Measurements from ENCODE around the gene RUNX3.

Gene RUNX3

GRCh38 chr1:24959623-24959975 is 29.5 kb upstream of the RUNX3 start:
- H3K4me3 ChIP-seq (ENCODE audit: low read length), result no peak overlapping the region
- no peaks in the 10 kb centered on the region for H3K36me3 ChIP-seq (ENCODE audit: control insufficient read depth, insufficient read depth, low read length)
- no peaks in the 10 kb centered on the region for H3K27me3 ChIP-seq (ENCODE audit: control insufficient read depth, insufficient read depth, low read length)
- H3K9ac ChIP-seq (ENCODE audit: low read length), result no peak overlapping the region
- no peak overlapping the region for H3K27ac ChIP-seq (ENCODE audit: low read depth, low read length)
- no peaks in the 10 kb centered on the region for H3K4me1 ChIP-seq (ENCODE audit: control insufficient read depth, insufficient read depth, low read length)

- H3K4me3 ChIP-seq (ENCODE audit: low read length), result no peak overlapping the region
- no peak overlapping the region for H3K27ac ChIP-seq (ENCODE audit: low read depth, low read length)
- H3K27me3 ChIP-seq (ENCODE audit: control insufficient read depth, insufficient read depth, low read length), result no peaks in the 10 kb centered on the region
- no peaks in the 10 kb centered on the region for H3K36me3 ChIP-seq (ENCODE audit: control insufficient read depth, insufficient read depth, low read length)
- no peaks in the 10 kb centered on the region for H3K4me1 ChIP-seq (ENCODE audit: control insufficient read depth, insufficient read depth, low read length)
- H3K9ac ChIP-seq (ENCODE audit: low read length), result no peak overlapping the region
Measured at GRCh38 chr1:24958766-24959622, 28.9 kb upstream of the RUNX3 start.

GRCh38 chr1:24957808-24958752 is 28.0 kb upstream of the RUNX3 start:
- Histone ChIP-seq H3K4me3 (ENCODE audit: low read length) (no peak overlapping the region), H3K9ac (ENCODE audit: low read length) (no peak overlapping the region), H3K4me1 (ENCODE audit: control insufficient read depth, insufficient read depth, low read length) (no peaks in the 10 kb centered on the region)

GRCh38 chr1:24957016-24957807 is 27.1 kb upstream of the RUNX3 start:
- no peak overlapping the region for H3K27ac ChIP-seq (ENCODE audit: low read depth, low read length)
- no peaks in the 10 kb centered on the region for H3K4me1 ChIP-seq (ENCODE audit: control insufficient read depth, insufficient read depth, low read length)
- H3K4me3 ChIP-seq (ENCODE audit: low read length), result no peak overlapping the region

More at GRCh38 chr1:24957808-24958752, 28.0 kb upstream of the RUNX3 start:
- Histone ChIP-seq H3K27me3 (ENCODE audit: control insufficient read depth, insufficient read depth, low read length) (no peaks in the 10 kb centered on the region), H3K36me3 (ENCODE audit: control insufficient read depth, insufficient read depth, low read length) (no peaks in the 10 kb centered on the region), H3K27ac (ENCODE audit: low read depth, low read length) (no peak overlapping the region)

GRCh38 chr1:24955779-24956365 is 25.8 kb upstream of the RUNX3 start:
- no peaks in the 10 kb centered on the region for H3K36me3 ChIP-seq (ENCODE audit: control insufficient read depth, insufficient read depth, low read length)
- H3K4me1 ChIP-seq (ENCODE audit: control insufficient read depth, insufficient read depth, low read length), result no peaks in the 10 kb centered on the region
- H3K27ac ChIP-seq (ENCODE audit: low read depth, low read length), result no peak overlapping the region
- H3K9ac ChIP-seq (ENCODE audit: low read length), result no peak overlapping the region
- no peak overlapping the region for H3K4me3 ChIP-seq (ENCODE audit: low read length)
- H3K27me3 ChIP-seq (ENCODE audit: control insufficient read depth, insufficient read depth, low read length), result no peaks in the 10 kb centered on the region

More at GRCh38 chr1:24957016-24957807, 27.1 kb upstream of the RUNX3 start:
- Histone ChIP-seq H3K36me3 (ENCODE audit: control insufficient read depth, insufficient read depth, low read length) (no peaks in the 10 kb centered on the region), H3K27me3 (ENCODE audit: control insufficient read depth, insufficient read depth, low read length) (no peaks in the 10 kb centered on the region), H3K9ac (ENCODE audit: low read length) (no peak overlapping the region)

GRCh38 chr1:24955161-24955560 is 25.1 kb upstream of the RUNX3 start:
- Histone ChIP-seq H3K36me3 (ENCODE audit: control insufficient read depth, insufficient read depth, low read length) (no peaks in the 10 kb centered on the region), H3K4me1 (ENCODE audit: control insufficient read depth, insufficient read depth, low read length) (no peaks in the 10 kb centered on the region), H3K9ac (ENCODE audit: low read length) (no peak overlapping the region), H3K4me3 (ENCODE audit: low read length) (no peak overlapping the region), H3K27ac (ENCODE audit: low read depth, low read length) (no peak overlapping the region), H3K27me3 (ENCODE audit: control insufficient read depth, insufficient read depth, low read length) (no peaks in the 10 kb centered on the region)

- Histone ChIP-seq H3K4me3 (ENCODE audit: low read length) (no peak overlapping the region), H3K27ac (ENCODE audit: low read depth, low read length) (no peak overlapping the region), H3K4me1 (ENCODE audit: control insufficient read depth, insufficient read depth, low read length) (no peaks in the 10 kb centered on the region), H3K36me3 (ENCODE audit: control insufficient read depth, insufficient read depth, low read length) (no peaks in the 10 kb centered on the region), H3K27me3 (ENCODE audit: control insufficient read depth, insufficient read depth, low read length) (no peaks in the 10 kb centered on the region), H3K9ac (ENCODE audit: low read length) (no peak overlapping the region)
Measured at GRCh38 chr1:24954631-24955030, 24.6 kb upstream of the RUNX3 start.

GRCh38 chr1:24954022-24954421 is 23.9 kb upstream of the RUNX3 start:
- no peaks in the 10 kb centered on the region for H3K27me3 ChIP-seq (ENCODE audit: control insufficient read depth, insufficient read depth, low read length)
- no peaks in the 10 kb centered on the region for H3K4me1 ChIP-seq (ENCODE audit: control insufficient read depth, insufficient read depth, low read length)
- H3K36me3 ChIP-seq (ENCODE audit: control insufficient read depth, insufficient read depth, low read length), result no peaks in the 10 kb centered on the region
- no peak overlapping the region for H3K27ac ChIP-seq (ENCODE audit: low read depth, low read length)
- no peak overlapping the region for H3K4me3 ChIP-seq (ENCODE audit: low read length)
- no peak overlapping the region for H3K9ac ChIP-seq (ENCODE audit: low read length)

- Histone ChIP-seq H3K9ac (ENCODE audit: low read length) (no peak overlapping the region), H3K4me1 (ENCODE audit: control insufficient read depth, insufficient read depth, low read length) (no peaks in the 10 kb centered on the region), H3K27me3 (ENCODE audit: control insufficient read depth, insufficient read depth, low read length) (no peaks in the 10 kb centered on the region), H3K36me3 (ENCODE audit: control insufficient read depth, insufficient read depth, low read length) (no peaks in the 10 kb centered on the region), H3K4me3 (ENCODE audit: low read length) (no peak overlapping the region), H3K27ac (ENCODE audit: low read depth, low read length) (no peak overlapping the region)
Measured at GRCh38 chr1:24952413-24952841, 22.4 kb upstream of the RUNX3 start.

- no peak overlapping the region for H3K9ac ChIP-seq (ENCODE audit: low read length)
- H3K27me3 ChIP-seq (ENCODE audit: control insufficient read depth, insufficient read depth, low read length), result no peaks in the 10 kb centered on the region
- no peaks in the 10 kb centered on the region for H3K36me3 ChIP-seq (ENCODE audit: control insufficient read depth, insufficient read depth, low read length)
- H3K27ac ChIP-seq (ENCODE audit: low read depth, low read length), result no peak overlapping the region
- H3K4me3 ChIP-seq (ENCODE audit: low read length), result no peak overlapping the region
- no peaks in the 10 kb centered on the region for H3K4me1 ChIP-seq (ENCODE audit: control insufficient read depth, insufficient read depth, low read length)
Measured at GRCh38 chr1:24951810-24952412, 21.8 kb upstream of the RUNX3 start.

- no peaks in the 10 kb centered on the region for H3K27me3 ChIP-seq (ENCODE audit: control insufficient read depth, insufficient read depth, low read length)
- no peaks in the 10 kb centered on the region for H3K4me1 ChIP-seq (ENCODE audit: control insufficient read depth, insufficient read depth, low read length)
- no peak overlapping the region for H3K4me3 ChIP-seq (ENCODE audit: low read length)
Measured at GRCh38 chr1:24951337-24951736, 21.3 kb upstream of the RUNX3 start.

More at GRCh38 chr1:24951337-24951736, 21.3 kb upstream of the RUNX3 start:
- Histone ChIP-seq H3K36me3 (ENCODE audit: control insufficient read depth, insufficient read depth, low read length) (no peaks in the 10 kb centered on the region), H3K27ac (ENCODE audit: low read depth, low read length) (no peak overlapping the region), H3K9ac (ENCODE audit: low read length) (no peak overlapping the region)

Data from rectal smooth muscle tissue (tissue), 1 donor.